ENCODE results near the gene CDKAL1.

CDKAL1 gene

DNA sequence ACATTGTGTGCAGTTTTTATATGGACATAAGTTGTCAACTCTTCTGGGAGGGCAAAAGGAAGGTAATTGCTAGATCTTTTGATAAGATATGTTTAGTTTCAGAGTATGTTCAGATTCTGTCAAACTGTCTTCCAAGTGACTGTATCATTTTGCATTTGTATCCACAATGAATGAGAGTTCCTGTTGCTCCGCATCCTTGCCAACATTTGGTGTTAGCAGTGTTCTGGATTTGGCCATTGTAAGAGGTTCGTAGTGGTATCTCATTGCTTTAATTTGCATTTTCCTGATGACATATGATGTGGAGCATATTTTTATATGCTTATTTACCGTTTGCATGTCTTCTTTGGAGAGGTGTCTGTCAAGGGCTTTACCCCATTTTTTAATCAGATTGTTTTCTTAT lies 150.2 kb downstream of the CDKAL1 start:
- DNase-seq, result no peak

DNA sequence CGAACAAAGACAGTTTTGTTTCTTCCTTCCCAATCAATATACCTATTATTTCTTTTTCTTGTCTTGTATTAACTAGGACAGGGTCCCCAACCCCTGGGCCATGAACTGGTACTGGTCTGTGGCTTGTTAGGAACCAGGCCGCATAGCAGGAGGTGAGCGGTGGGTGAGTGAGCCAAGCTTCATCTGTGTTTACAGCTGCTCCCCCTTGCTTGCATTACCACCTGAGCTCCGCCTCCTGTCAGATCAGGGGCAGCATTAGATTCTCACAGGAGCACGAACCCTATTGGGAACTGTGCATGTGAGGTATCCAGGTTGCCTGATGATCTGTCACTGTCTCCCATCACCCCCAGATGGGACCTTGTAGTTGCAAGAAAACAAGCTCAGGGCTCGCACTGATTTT lies 151.9 kb downstream of the CDKAL1 start:
- no peak for DNase-seq

DNA sequence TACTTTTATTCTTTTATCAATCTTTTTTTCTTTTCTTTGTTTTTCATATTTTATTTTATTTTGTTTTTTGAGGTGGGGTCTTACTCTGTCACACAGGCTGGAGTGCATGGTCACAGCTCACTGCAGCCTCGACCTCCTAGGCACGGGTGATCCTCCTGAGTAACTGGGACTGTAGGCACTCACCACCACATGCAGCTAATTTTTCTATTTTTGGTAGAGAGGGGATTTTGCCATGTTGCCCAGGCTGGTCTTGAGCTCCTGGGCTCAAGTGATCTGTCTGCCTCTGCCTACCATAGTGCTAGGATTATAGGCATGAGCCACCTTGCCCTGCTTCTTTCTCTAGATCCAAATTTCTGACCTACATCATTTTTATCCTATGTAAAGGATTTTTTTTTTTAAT lies 153.2 kb downstream of the CDKAL1 start:
- DNase-seq, result no peak

DNA sequence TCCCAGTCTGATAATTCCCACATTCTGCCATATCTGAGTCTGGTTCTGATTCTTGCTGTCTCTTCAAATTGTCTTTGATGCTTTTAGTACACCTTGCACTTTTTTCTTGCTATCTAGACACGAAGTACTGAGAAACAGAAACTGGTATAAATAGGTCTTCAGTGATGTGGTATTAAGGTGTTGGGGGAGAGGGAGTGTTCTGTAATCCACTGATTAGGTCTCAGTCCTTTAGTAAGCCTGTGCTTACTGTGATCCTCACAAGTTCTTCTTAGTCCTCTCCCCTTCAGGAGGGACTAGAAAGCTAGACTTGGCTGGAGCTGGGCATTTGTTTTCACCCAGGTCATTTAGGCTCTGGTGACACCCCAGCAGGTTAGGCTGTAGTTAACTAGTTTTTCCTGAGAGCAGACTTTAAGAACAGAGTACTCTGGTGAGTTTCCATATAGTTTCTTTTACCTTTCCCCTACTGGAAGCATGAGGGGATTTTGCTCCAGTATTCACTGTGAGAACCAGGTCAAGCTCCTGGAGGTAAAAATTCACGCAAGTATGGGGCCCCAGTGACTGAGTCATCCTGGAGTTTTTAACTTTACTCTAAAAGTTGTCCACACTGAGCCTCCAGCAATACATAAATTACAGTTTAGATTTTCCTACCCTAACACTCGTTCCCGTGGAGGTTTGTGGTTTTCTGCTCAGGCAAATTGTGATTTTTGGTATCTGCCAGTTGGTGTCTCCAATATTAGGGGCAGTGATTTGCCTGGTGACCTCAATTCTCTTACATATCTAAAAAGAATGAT lies 154.6 kb downstream of the CDKAL1 start:
- no peak for DNase-seq

DNA sequence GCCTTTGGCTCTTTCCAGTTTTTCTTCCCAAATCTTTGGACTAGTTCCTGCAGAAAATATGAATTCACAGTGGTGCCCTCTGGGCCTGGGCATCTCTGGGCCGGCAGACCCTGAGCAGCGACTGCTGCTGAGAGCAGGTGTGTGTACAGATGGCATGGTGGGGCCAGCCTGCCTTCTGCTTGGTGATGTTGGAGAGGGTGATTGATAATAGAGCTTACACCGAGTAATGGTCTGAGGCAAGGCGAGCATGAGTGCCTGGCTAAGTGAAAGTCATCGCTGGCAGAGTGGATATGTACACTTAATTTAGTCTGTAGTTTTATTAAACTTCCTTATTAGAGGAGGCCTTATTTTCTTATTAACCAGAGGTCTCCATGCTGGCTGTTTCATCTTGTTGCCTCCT lies 156.9 kb downstream of the CDKAL1 start:
- no peak for DNase-seq

DNA sequence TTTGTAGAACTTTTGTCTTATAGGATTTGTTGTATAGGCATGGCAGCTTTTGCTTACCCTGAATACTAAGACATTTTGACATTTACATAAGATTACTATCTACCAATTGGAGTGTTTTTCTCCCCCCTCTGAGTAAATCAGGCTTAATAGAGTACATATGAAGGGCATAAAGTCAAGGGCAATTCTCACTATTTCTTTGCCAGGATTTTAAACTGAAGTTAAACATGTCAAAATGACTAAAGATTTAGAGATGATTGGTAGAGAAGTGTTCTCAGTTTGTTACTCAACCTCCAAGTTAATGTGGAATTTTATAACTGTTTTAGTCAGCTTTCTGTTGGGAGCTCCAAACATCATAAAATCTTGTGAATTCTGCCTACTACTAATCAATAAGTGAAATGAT lies 157.8 kb downstream of the CDKAL1 start:
- DNase-seq, result no peak

DNA sequence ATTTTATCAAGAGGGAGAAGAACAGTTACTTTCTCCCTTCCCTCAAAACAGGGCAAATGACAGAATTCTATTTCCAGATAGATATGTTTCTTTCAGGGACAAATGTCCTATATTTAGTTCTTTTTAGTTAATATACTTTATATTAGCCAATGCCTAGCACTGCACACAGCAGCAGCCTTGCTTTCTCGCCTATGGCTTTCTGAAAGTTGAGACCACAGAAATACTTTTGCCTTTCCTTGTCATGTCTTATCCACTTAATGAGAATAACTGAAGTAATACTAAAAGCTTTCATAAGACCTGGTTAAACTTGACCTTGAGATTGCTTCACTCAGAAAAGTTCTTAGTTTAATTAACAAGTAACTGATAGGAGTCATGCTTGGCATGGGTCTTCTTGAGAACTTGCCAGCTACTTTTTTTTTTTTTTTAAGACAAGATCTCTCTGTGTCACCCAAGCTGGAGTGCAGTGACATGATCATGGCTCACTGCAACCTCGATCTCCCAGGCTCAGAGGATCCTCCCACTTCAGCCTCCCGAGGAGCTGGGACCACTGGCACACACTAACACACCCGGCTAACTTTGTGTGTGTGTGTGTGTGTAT lies 159.3 kb downstream of the CDKAL1 start:
- no peak for DNase-seq

DNA sequence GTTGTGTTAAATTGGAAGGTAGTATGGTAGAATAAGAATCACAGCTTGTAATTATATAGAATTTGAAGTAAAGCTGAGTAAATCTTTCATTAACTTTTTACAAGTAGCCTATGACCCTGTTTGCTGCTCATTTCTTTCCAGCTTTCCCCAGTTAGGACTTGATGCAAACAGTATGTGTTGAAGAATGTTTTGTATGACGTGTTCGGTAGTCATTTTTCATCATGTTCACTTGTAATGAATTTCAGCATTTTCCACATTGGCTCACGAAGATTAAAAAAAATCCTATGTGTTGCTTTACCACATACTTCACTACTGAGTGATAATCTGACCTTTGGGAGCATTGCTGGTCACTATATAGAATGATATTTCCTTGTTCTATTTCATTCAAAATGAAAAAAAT lies 162.4 kb downstream of the CDKAL1 start:
- DNase-seq, result no peak

DNA sequence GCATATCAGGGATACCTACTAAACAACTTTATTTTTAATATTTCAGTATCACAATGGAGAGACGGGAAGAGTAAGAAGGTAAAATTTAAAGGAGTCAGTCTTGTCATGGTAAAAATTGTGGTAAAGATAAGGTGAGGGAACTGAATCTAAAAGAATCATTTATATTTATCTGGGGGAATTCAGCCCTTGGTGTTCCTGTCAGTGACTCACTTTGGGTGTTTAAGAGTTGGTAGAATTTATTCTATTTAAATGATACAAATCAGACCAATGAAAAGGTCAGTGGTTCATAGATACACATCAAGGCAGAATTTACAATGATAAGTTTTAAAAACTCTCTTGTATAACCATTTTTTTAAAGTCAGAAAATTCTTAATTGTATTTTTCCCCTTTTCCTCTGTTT lies 164.4 kb downstream of the CDKAL1 start:
- no peak for DNase-seq

DNA sequence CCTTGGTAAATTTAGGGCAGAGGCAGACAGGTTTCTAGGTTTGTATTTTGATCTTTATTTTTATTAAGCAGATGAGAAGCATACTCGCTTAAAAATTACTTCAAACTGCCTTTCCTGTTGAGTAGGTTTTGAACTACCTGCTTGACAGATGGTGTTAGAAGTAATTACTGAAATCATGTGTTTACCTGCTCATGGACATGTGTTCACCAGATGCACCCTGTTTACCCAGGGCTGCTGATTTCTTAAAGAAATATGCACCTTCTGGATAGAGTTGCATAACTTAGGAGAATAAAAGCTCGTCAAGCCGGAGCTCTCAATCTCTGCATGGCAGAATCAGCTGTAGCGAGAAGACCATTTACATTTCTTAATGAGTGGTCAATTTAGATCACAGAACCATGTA lies 165.1 kb downstream of the CDKAL1 start:
- DNase-seq, result peak; percentile 59

DNA sequence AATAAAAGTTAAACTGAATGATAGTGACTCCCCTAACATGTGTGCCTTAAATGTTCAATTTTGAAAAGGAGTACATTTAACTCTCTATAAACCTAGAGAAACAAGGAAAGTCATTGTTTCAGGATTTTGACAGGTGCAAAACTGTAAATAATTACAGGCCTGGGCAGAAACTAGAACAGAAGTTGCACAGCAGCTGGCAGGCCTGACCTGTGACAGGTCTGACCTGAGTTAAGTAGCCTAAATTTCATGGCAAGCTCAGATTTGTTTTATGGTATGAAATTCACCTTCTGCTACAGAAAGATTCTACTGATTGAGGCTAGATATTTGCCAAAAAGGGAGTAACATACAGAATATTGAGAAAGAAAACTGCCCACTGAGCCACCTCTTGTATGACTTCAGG lies 166.1 kb downstream of the CDKAL1 start:
- no peak for DNase-seq

DNA sequence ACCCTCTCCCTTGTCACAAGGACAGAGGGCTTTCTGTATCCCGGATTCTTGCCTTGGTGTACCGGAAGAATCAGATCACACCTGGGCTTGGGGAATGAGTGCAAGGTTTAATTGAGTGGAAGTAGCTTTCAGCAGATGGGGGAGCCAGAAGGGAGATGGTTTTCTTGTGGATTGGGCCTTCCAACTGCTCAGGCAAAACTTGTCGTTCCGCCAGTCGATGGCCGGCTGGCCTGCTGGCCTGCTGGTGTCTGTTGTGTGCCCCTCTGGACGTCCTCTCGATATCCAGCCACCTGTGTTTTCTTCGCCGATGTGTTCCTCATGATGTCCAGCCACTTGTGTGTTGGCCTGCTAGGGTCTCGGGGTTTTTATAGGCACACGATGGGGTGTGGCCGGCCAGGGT lies 168.1 kb downstream of the CDKAL1 start:
- no peak for DNase-seq

DNA sequence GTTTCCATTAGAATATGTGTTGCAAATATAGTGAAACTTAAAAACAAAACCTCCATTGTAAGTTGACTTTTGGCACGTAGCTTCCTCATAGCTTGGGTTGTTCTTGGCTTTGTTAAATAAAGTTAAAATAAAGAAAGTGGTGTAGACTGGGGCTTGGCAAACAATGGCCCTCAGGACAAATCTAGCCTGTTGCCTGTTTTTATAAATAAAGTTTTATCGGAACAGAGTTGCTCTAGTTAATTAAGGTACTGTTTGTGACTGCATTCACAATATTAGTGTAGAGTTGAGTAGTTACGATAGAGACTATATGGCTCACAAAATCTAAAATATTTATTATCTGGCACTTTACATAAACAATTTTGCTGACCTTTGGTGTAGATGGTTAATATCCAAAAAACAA lies 168.8 kb downstream of the CDKAL1 start:
- DNase-seq, result no peak

DNA sequence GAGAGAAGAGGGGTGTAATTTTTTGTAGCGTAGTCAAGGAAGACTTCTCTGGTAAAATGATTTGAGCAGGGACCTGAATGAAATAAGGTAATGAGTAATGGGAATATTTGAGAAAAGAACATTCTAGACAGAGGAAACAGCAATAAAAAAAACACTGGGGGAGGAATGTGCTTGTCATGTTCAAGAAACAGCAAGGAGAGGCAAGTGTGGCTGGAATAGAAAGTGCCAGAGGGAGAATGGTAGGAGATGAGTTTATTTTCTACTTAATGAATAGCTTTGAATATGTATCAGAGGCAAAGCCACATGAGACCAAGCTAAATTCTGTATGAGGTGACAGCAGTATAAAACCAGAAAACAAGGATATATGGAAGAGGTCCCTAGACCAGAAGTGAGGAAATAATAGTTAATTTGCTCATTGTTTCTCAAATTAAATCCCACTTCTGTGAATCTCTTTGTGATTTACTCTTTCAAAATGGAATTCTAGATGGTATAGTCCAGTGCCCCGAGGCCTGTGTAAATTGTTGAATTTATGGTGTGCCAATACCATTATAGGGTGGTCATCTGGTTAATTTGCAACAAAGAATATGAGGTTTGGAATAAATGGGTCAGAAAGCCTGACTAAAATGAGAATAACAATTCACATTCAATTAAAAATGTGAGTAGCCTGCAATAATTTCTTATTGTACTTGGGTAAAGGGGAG lies 170.2 kb downstream of the CDKAL1 start:
- no peak for DNase-seq

DNA sequence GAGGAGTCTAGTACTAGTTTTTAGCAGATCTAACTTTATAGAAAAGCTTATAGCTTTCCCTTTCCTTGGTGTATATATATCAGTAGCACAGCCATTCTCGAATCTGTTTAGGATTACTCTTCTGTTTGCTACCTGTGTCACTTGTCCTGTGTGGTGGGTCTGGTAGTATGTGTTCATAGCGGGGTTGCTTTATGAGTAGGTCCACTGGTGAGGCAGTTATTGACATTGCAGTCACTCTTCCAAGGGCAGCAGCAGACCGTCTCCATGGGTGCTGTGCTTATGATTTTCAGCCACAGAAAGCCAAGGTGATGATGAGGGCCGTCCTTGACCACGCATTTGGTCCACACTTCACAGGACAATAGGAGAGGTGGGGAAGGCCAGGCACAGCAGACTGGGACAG lies 171.5 kb downstream of the CDKAL1 start:
- DNase-seq, result no peak

DNA sequence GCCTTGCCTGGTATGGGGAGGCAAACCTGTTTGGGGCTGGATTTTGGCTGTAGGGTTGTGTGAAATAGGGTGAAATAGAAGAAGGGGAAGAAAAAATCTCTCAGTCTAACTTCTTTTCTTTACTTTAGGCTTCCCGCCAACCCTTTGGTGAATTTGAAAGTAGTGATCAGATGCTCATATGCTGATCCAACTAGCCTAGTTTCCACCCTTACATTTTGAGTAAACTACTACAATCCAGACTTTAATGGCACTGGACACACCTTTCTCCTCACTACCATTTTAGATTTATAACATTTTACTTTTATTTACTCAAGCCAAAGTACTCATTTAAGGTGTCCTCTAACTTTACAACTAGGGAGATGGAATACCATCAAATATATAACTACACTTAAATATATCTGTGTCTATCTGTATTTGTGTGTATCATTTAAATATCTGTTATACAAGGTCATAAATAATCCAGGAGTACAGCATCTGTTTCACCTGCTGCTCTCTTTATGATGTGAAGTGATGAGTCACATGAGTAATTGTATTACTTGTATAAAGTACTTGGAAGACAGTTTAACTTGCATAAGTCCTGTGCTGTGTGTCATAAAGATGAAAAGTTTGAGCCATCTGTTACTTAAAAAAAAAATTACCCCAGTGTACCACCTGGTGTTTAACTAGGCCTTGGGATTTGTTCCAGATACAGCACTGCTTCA lies 172.1 kb downstream of the CDKAL1 start:
- peak; percentile 67 for DNase-seq

DNA sequence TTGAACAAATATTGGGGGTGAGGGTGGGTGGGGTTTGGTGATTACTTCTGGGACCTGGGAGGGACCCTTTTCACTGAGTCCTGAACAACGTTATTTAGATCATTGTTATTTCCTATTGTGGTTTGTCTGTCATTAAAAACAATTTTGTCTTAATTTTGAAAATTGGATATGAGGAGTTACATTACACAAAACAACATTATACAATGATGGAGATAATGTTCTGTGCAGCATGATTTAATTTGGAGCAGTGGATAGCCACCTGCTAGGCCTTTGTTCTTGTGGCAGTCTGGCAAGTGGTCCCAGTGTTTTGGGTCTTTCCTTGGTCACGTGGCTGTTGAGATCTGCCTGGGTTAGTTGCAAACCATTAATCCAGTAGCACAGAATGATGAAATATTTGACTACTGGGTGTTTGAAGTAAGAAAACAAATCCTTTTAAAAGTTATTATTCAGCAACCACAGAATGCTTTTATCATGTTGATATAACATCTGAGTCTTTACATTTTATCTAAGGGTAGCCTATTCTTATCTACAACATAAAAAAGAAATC lies 172.8 kb downstream of the CDKAL1 start:
- DNase-seq, result peak; percentile 67

DNA sequence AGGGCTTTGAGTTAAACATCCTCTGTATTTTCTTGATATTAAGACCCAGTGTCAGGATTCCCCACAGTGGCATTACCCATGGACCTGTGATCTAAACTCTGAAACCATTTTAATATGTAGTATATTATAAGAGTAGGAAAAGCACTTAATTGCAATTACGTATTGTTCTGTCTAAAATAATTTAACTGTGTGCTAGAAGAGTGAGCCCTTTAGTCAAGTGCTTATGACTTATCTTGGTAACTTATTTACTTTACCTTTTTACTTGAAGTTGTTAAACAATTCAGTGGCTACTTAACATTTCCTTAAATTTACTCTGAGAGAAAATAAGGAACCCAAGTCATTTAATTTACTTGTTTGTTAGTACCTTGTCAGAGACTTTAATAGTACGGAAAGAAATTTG lies 173.6 kb downstream of the CDKAL1 start:
- no peak for DNase-seq

DNA sequence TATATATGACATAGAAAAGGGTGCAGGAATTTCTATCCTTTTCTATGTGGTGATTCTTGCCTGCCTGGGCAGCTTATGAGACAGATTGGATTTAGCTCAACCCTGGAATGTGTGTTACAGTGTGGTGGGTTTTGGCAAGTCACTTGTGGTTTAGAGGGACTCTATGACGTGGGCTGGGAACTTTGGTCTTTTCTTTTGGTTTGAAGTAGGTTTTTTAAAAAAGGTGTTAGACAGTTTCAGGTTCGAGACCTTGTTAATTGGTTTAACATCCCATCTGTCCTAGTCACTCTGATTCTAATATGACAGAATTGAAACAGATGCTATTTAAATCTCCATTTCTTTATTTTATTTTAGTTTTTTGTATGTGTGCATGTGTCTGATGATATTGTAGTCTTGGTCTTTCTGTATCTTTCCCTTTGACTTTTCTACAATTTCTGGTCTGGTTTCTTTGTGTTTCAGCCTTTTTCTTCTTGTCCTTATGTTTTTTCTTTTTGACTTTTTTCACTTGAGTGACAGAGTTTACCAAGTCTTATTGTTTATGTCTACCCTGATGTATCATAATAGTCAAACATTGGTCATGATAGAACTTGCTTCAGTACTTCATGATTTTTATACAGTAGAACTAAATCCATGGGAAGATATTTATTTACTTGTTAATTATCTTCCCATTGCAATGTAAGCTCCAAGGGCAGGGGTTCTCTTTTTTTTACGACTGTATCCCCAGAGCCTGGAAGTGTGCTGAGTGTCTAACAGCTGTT lies 174.3 kb downstream of the CDKAL1 start:
- DNase-seq, result no peak

DNA sequence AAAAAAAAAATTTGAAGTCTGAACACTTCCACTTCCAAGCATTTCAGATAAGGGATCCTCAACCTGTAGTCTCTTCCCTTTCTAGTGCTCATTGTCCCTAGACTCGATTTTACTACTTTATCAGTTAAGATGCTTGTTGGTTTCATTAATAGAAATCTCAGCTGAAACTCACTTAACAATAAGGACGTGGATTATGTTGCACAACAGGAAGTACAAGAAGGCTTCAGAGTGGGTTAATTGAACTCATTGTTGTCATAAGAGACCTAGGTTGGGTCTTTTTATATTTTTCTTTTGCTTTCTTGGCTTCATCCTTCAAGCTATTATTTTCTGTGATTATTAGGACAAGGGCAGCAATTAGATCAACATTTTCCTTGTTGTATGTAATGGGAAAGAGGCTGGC lies 175.2 kb downstream of the CDKAL1 start:
- no peak for DNase-seq

DNA sequence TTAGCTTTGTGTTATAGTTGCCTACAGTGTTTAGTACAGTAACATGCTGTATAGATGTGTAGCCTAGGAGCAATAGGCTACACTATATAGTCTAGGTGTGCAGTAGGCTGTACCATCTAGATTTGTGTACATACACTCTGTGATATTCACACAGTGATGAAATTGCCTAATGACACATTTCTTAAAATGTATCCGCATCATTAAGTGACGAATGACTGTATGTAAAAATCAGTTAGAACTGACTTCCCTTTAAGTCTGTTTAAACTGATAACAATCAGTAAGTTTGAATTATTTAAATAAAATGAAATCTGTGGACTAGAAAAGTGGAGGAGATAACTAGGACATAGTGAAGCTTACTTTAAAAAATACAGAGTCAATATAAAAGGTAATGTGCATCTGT lies 176.1 kb downstream of the CDKAL1 start:
- DNase-seq, result no peak

DNA sequence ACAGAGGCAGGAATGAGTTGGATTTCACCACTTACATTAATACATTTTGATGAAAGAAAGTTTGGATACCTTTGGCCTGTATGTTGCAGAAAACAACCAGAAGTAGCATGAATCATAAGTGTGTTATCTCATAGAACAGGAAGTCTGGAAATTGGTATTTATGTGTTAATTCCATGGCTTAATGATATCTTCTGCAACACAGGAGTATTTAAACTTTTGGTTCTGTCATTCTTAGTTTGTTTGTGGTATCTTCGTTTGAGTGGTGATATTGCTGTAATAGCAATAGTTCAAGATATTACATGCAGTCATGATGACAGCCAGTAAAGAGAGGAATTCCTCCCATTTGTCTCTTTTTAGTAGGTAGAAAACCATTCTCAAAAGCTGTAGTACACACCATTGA lies 177.3 kb downstream of the CDKAL1 start:
- DNase-seq, result no peak

DNA sequence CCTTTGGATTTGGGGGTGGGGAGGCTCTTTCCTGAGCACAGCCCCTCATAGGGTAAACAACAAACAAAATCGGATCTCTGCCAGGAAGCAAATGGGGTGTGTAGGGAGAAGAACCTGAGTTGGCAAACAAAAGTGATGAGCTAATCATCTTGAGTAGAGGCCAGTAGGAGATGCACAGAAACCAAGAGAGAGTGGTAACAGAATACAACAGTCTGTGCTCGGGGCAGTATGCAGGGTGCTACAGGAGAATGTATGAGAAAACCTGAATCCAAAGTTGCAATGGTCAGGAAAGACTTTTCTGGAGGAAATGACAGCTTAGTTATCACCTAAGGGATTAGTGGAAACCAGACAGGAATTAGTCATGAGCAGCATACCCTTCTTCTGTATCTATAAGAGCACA lies 177.8 kb downstream of the CDKAL1 start:
- no peak for DNase-seq

All from NCI-H1417 treated with DMSO at 0.1 percent for 48 hours (cell line).